Lung (tissue), 12 donors: ENCODE data around the gene SIAH3. TPM values are rescaled to one million over a fixed set of nuclear protein-coding genes. Genes with fewer than 3 reads are reported as not detected.

Experiments
- ATAC-seq: fragments of 200-7000 bp; cut with Tn5 transposase; one replicate; pipeline ENCODE4 v1.9.1; 2020; ENCODE audit warnings: moderate number of reproducible peaks; ENCODE audit not compliant: insufficient read depth, low FRiP score
- DNase-seq, 3 donors: peaks; one replicate each; pipeline ENCODE4 v3.0.0-alpha.2; 2013 to 2017
- H3K27ac ChIP-seq, 2 donors: one replicate each; pipeline ENCODE4 v1.5.1; 2013; ENCODE audit warnings: mild to moderate bottlenecking in 2 of 2, moderate library complexity in 2 of 2, control low read depth in 1 of 2, inconsistent platforms in 1 of 2, low read depth in 1 of 2, low read length in 1 of 2
- H3K27me3 ChIP-seq, 3 donors: one replicate each; pipeline ENCODE4 v1.5.1; 2013; ENCODE audit warnings: low read length in 2 of 3; ENCODE audit not compliant: control insufficient read depth in 3 of 3, insufficient read depth in 3 of 3
- H3K36me3 ChIP-seq, 4 donors: one replicate each; pipeline ENCODE4 v1.5.1; 2013; ENCODE audit warnings: low read length in 4 of 4, mild to moderate bottlenecking in 1 of 4, moderate library complexity in 1 of 4; ENCODE audit not compliant: control insufficient read depth in 4 of 4, insufficient read depth in 4 of 4
- H3K4me1 ChIP-seq, 5 donors: one replicate each; pipeline ENCODE4 v1.5.1; 2013; ENCODE audit warnings: low read length in 5 of 5, mild to moderate bottlenecking in 2 of 5, moderate library complexity in 1 of 5; ENCODE audit not compliant: control insufficient read depth in 5 of 5, insufficient read depth in 5 of 5
- H3K4me3 ChIP-seq: one replicate; pipeline ENCODE4 v1.5.1; 2013; ENCODE audit warnings: mild to moderate bottlenecking, control low read depth, moderate library complexity
- H3K9ac ChIP-seq, 2 donors: one replicate each; pipeline ENCODE4 v1.5.1; 2013; ENCODE audit warnings: low read length in 2 of 2, control low read depth in 1 of 2; ENCODE audit not compliant: insufficient read depth in 1 of 2
- H3K9me3 ChIP-seq, 4 donors: one replicate each; pipeline ENCODE4 v1.5.1; 2013; ENCODE audit warnings: low read length in 3 of 4, mild to moderate bottlenecking in 1 of 4, moderate library complexity in 1 of 4; ENCODE audit not compliant: control insufficient read depth in 4 of 4, insufficient read depth in 3 of 4
- CTCF ChIP-seq: IDR thresholded peaks from 2 replicates; pipeline ENCODE4 v1.5.1; 2012; ENCODE audit warnings: mild to moderate bottlenecking; ENCODE audit errors: control extremely low read depth, extremely low read depth
- WGBS, 2 donors: extraction: QIAGEN DNeasy Blood & Tissue Kit; methylation state at CpG; one replicate each; pipeline ENCODE4 v1.1.7; 2013; 5-methylcytosine and 5-hydroxymethylcytosine counted together
- polyA plus RNA-seq, 2 donors: library from polyadenylated mRNA; stranded (reverse); fragments of 200-250 nt; gene quantifications; one replicate each; pipeline ENCODE4 v1.2.1, GENCODE V29; 2013
- total RNA-seq, 2 donors: library from RNA; depleted of rRNA in 1 of 2; stranded (reverse); fragments of >200 nt in 1 of 2; gene quantifications; one replicate each; pipeline ENCODE4 v1.2.1, GENCODE V29; 2014 to 2021
- donor health status: control.
- donor health status: control.
- donor health status: Bipolar disorder and iron deficiency.
- donor health status: healthy.
- donor health status: DM: yes; HTN: yes; CAD: no.

The SIAH3 gene
- total and polyA plus RNA-seq, 4 donors: 0.03 to 0.31 (median 0.05) TPM

- Histone ChIP-seq H3K4me1 (peaks cover 0 to 1% (median 0%) of the 10 kb centered on the region in 5 donors), H3K36me3 (no peaks in the 10 kb centered on the region), H3K27ac (no peak overlapping the region), H3K4me3 (no peak overlapping the region), H3K27me3 (no peaks in the 10 kb centered on the region), H3K9ac (no peak overlapping the region), H3K9me3 (peaks cover 0 to 6% (median 2%) of the 10 kb centered on the region in 4 donors)
- no peak for ATAC-seq
- 77% methylated on average over 6 of the region's 6 CpGs for WGBS, 2 donors
- DNase-seq: no peak
- no peak for TF ChIP-seq CTCF
These were observed 29.7 kb downstream of the SIAH3 start for GRCh38 chr13:45821811-45822210.

GRCh38 chr13:45820106-45820838 lies 31.3 kb downstream of the SIAH3 start:
- 94% methylated on average over 18 of the region's 18 CpGs for WGBS, 2 donors
- no peak for TF ChIP-seq CTCF
- Histone ChIP-seq H3K9ac (no peak overlapping the region), H3K9me3 (peaks cover 0 to 6% (median 2%) of the 10 kb centered on the region in 4 donors), H3K27me3 (no peaks in the 10 kb centered on the region), H3K4me1 (no peaks in the 10 kb centered on the region), H3K27ac (no peak overlapping the region), H3K4me3 (no peak overlapping the region), H3K36me3 (no peaks in the 10 kb centered on the region)
- no peak for DNase-seq
- no peak for ATAC-seq

- no peak for TF ChIP-seq CTCF
- ATAC-seq (no peak), DNase-seq (no peak)
- Histone ChIP-seq H3K27me3 (no peaks in the 10 kb centered on the region), H3K27ac (no peak overlapping the region), H3K4me1 (peaks cover 0 to 1% (median 0%) of the 10 kb centered on the region in 5 donors), H3K36me3 (no peaks in the 10 kb centered on the region), H3K4me3 (no peak overlapping the region), H3K9ac (no peak overlapping the region), H3K9me3 (peaks cover 0 to 6% (median 2%) of the 10 kb centered on the region in 4 donors)
- WGBS, 2 donors: 78 to 83% methylated on average over 2 of the region's 2 CpGs
These were observed 33.7 kb downstream of the SIAH3 start for GRCh38 chr13:45817833-45818232.
